ENCODE data around the gene MEIS2.

MEIS2 gene

DNA sequence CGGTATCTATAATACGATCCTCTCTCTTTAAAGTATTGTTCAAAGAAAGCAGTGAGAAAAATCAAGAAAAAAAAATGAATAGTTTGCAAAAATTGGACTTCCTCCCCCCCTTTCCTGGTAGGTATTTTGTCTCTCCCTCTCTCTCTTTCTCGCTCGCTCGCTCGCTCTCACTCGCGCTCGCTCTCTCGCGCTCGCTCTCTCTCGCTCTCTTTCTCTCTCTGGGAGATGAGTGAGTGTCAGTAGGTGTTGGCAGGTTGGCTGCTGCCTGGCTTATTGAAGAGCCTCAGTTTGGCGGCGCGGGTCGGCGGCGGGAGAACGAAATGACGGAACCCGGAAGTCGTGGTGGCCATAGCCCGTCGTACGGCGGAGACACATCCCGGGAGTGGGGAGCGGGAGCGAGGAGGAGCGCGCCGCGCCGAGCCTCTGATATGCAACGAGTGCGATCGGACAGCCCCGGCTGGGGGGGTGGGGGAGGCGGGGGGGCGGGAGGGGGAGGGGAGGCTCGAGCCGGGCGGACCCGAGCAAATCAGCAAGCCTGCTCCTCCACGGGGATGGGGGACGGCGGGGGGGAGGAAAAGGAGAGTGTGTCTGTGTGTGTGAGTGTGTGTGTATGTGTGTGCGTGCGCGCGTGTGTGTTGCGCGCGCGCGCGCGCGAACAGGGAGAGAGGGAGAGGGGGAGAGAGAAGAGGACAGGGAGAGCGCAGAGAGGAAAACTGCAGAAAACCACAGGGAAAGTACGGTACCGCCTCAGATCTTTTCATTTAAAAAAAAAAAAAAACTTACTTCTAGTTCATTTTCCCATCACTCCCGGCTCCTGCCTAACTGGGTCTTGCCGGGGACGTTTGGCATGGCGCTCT lies at the start of gene MEIS2:
TSS of gene MEIS2 (minus strand) at position 441 of the 857 bp plus-strand sequence. CDS start 1,083 bp downstream, outside the sequence.
- DNase-seq: peak; percentile 69

DNA sequence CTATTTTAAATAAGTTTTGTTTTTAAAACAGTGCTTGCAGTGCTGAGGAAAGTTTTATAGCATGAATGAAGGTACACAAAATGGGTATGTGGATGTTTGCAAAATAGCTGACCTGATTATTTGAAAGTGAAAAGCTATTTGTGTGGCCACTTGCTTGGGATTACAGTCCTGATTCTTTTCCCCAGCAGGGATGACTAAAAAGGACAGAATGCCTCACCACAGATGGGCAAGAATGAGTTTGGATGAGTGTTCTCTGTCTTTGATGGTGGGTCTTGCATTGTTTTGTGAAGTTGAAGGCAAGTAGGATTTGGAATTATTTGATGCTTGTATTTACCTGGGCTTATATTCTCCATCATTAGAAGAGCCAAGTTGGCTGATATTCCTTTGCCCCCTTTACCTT lies 48.8 kb upstream of the MEIS2 start:
- DNase-seq: no peak

DNA sequence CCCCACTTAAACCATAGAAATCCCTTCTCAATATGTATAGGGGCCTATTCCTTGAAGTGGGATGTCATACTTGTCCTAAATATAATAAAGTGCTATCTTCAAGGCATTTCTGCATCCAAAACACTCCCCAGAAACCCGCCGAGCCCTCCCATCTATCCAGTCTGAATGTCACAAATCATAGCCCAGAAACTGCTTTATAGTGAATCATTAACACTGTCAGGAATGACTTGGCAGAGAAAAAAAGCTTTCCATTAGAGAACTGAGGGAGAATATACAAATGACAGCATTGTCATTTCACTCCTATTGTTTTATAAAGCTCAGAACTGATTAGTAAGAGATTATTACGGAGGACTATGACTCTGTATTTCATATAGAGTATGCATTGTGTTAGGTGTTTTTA lies 48.4 kb upstream of the MEIS2 start:
- no peak for DNase-seq

DNA sequence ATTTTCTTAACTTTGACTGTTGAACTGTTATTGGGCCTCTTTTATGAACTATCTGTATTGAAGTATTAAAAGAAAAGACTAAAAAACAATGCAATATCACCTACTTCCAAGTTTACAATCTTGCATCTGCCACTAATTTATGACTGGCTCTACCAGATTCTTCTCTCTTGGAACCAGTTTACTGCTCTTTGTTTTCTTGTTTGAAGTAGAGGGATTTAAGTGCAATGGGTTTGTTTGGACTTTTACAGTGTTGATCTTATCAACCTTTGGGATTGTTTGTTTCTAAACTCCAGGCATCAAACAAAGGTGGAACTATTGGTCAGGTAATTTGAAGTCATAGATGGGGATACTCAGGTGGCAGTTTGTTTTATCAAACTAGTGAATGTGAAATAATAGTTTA lies 43.0 kb upstream of the MEIS2 start:
- no peak for DNase-seq

DNA sequence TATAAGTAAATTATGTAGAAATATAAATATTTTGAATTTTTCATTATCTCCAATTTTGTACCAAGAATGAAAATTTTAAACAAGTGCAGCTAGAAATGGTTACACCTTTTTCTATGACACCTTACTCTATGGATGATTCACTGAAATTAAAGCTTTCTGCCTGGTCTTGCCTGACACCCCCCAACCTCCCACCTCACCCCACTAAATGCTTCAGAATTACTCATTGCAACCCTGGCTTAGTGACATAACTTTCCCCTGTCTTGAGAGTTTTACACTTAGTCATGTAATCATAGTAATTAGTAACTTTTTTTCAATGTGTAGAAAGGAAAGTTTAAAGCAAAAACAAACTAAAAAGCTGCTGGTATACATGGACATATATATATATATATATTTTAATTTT lies 42.0 kb upstream of the MEIS2 start:
- DNase-seq: no peak

DNA sequence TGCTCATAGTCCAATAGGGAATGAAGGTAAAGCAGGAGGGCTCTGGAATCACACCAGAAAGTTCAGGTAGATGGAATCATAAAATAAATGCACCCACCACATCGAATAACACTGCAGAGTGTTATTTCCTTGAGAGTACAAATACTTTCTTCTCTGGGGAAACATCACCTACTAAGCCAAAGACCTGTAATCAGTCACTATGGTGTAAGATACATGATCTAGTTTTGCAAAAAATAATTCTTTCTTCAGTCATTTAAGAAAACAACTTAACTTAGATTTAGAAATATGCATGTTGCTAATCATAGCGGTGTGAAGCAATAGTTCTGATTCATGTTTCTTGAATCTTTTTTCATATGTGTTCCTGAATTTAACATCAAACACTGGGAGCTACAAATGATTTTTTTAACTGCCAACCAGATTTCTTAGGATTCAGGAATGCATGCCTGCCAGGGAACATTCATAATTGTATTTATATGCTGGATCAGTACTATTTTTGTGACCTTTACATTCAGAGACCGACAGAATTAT lies 40.2 kb upstream of the MEIS2 start:
- DNase-seq: no peak

DNA sequence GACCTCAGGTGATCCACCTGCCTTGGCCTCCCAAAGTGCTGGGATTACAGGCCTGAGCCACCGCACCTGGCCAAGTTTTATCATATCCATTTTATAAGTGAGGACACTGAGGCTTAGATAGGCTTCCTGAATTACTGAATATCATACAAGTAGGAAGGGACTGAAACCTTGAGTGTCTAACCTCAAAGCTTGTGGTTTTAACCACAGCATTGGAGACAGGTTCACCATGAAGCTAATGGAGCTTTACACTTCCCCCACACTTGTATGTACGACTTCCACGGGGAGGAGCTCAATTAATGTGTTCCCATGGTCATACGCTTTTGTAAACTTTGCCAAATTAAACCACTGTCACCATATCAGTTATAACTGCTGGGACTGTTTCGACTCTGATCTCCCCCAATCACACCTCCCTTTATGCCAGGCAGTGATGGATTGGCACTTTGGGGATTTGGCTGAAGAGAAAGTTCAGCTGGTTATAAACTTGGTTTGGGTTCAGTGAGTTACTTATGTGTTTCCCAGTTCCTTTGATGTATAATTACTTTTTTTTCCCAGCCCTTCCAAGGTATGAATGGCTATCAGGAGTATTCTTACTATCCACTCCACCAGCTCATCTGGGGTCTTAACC lies 38.4 kb upstream of the MEIS2 start:
- DNase-seq: no peak

DNA sequence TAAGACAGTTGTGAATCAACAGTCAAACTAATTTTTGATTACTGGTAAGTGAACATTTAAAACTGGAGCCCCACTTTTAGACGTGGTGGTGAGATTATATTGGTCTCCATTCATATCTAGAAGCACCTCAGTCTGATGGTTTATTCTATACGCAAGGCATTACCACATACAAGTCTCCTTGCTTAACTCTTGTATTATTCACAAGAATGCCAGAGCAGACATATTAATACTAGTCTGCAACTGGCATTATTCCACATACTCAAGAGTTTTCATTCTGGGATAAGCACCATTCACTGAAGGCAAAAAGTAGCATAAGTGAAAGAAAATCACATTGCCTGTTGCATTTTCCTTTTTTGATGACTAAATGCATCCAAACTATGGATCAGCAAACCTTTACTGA lies 36.9 kb upstream of the MEIS2 start:
- no peak for DNase-seq

DNA sequence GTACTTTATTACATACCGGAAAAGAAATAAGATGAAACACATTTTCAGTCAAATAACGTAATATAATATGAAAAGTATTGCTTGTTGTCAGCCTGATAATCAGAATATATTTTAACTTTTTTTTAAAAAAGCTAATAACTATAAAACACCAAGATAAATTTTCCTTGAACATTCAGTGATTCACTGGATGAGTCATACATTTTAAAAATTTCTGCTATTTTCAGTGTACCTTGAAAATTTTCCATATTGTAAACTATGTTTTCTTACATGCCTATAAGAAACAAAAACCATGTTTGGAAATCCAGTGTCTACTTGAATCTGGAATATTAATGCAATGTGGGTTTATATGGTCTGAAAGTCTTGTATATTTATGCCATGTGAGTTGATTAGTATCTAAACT lies 36.3 kb upstream of the MEIS2 start:
- no peak for DNase-seq

DNA sequence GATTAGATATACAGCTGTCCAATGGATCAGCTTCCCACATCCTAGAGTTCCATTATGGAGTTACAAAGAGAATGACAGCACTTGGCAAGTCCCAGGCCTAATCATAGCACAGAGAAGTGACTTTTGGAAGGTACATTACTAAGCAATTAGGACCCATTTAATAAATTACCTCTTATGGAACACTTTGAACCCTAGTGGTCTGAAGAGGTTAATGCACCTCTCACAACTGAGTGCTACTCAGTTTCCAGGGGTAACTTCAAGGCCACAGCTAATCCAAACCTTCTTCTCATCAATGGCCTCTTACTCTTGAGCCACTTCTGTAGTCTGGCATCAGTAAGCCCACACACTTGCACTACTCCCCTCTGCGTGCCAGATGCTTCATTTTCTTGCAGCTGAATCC lies 34.9 kb upstream of the MEIS2 start:
- peak; percentile 63 for DNase-seq

DNA sequence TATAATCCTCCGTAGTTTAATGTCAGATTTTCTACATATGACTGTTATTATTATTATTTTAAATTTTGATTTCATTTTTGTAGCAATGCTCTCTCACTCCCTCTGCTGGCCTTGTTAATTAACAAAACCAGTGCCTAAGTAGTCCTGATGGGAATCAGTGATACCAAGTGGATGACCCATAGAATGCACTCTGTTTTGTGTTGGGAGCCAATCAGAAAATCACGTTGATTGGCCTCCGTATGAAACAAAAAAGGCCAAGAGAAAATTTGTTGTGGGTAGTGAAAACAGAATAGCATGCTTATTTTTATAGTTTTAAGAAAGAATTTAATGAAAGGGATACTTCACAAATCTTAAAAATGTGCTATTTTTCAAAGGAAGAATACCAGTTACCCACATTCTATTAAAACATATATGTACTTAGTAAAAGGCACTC lies 34.4 kb upstream of the MEIS2 start:
- DNase-seq: no peak

DNA sequence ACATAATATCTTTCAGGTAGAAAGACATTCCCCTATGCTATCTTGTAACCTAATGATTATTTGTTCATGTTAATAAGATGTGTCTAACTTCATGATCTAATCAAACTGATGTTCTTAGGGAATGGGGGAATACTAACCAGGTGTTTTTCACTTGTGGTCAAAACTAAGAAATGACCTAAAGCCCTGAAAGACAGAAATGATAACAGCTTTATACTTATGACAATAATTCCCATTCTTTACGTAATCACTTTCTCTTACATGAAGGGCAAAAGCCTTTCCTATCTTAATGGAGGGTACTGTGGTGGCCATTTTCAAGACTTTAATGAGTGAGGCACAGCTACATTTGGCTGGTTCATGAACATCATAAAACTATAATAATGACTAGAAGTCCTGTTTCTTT lies 33.9 kb upstream of the MEIS2 start:
- DNase-seq: no peak

DNA sequence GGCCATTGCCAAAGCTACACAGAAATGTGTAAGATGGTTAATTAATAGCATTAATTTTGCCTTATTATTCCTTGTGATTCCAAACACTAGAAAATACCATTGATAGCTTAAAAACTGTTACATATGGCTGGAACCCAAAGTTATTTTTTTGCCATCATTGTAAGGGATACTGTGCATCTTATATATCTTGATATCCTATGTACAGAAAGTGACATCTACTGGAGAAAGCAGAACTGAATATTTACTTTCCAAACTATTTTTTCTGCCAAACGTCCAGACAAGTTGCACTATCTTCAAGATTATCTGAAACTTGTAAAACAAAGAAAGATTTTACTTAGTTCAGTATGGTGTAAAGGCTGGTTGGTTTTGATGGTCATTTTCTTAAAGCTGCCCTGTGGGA lies 33.3 kb upstream of the MEIS2 start:
- no peak for DNase-seq

DNA sequence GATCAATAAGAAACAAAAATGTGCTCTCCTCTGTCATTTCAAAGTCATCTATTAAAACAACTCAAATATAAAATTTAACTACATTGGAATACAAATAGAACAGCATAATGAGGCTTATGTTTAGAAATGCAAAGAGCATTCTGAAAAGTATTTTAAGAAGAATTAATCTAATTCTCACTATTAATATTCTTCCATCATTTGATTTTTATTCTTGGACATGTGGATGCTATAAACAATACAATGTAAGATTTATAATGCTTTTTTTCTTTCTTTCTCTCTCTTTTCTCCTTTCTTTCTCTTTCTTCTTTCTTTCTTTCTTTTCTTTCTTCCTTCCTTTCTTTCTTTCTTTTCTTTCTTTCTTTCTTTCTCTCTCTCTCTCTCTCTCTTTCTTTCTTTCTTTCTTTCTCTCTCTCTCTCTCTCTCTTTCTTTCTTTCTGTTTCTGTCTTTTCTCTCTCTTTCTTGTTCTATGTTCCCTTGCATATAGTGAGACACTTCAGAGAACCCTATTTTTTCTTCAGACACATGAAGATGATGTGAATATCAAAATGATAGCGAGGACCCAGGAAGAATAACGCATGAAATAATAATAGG lies 32.6 kb upstream of the MEIS2 start:
- no peak for DNase-seq

DNA sequence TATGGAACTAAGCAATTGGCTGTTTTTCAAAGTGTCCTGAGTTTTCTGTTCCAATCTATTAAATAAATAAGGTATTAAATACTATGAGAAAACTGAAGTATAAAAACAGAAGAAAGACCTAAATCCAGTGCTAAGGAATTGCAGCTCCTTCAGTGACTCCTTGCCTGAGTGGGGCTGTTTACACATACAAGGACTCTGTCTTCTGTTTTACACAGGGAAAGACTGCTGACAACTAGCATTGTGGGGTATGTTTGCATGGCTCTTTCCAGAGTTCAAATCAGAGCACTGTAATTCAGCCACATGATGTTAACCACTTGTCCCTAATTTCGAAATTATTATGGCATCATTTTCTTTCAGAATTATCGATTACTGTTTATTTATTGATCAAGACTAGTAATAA lies 31.3 kb upstream of the MEIS2 start:
- DNase-seq: no peak

DNA sequence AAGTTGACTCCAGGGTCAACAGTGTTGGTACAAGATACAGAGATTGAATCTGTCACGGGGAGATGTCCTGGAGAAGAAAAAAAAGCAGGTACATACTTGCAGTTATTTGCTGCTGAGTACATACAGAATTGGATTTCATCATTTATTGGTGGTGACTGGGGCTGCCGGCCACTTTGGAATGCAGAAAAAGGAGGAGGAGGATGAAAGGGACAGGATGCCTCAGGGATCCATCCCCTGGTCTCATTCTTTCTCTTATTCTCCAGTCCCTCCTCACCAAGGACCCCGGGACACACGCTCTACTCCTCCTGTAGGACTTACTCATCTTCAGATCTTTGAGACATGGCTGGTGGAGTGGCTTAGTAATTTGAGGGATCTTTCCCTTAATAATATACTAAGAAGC lies 30.0 kb upstream of the MEIS2 start:
- no peak for DNase-seq

DNA sequence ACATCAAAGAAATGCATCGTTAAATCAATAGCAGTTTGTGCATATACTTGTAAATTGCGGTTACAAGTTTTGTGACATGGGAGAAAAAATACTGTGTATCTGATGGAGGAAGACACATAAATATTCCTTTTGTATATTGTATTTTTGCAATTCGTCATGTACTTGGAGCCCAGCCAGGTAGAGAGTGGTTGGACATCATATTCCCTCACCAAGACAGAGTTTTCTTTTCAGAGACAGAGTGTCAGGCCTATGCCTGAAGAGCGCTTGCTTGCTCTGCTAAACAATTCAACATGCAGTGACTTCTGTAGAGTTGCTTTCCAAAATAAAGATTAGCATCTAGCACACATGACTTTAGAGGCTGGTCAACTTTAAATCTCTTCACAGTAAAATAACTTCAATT lies 24.8 kb upstream of the MEIS2 start:
- DNase-seq: no peak

DNA sequence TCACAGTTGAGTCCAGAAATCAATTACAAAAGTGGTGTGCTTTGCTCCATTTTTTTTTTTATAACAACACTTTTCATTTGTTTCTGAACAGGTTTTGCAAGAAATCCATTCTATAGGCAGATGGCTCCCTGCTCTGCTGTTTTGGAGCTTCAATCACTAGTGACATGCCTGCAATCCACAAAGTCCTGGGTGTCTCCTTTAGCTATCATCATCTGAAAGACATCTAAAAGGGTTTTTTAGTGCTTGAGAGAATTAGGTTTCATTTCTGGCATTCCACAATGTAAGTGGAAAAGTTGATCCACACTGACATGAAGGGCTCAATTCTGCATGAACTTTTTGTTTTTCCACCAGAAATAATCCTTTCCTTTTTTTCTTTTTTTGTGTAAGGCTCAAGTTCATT lies 24.0 kb upstream of the MEIS2 start:
- DNase-seq: no peak

DNA sequence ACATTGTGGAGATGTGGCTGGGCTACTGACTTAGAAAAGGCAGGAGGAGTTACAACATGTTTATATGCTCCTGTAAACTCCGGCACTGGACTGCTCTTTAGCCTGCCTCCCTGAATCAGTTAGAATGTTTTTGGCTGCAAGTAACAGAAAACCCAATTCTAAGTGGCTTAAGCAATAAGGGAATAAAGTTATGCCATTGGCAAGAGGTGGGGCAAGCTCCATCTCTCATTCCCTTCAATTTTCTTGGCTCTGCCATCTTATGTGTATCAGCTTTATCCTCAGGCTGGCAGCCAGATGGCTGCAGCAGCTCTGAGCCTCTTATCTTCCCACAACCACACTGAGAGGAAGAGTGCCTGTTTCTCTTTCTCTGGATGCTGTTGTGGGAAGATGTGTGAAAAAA lies 22.4 kb upstream of the MEIS2 start:
- DNase-seq: no peak

DNA sequence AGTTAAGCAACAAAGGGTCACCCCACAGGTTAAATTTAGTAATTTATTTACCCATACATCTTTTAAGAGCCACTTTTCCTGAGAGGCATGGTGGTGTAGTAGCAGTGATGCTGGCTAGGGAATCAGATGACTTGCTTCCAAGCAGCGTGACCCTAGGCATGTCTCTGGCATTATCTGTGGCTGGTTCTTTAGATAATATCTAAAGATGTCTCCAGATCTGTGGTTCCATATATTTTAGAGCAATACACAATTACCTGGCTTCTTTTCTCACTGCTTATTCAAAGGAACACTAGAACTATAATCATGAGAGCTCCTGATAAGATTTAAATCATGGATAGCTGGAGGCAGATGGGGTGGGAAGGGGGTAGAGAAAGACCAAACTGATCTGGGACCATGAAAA lies 21.1 kb upstream of the MEIS2 start:
- DNase-seq: no peak

DNA sequence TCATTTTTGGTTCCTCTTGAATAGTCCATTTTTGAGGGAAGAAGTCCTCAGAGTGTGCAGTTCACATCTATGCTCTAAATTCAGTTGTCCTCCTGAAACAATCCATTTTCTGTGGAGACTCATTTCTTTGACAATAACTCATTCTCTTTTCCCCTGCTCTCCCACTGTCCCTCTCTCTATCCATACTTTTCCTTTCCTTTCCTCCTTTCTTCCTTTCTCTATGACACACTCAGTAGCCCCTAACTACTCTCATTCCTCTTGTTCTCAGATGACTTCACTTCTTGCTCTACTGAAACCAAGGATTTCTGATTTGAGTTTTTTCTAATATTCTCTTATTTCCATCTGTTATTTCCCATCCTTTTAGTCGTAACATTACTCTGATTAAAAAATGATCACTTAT lies 16.7 kb upstream of the MEIS2 start:
- DNase-seq: no peak

DNA sequence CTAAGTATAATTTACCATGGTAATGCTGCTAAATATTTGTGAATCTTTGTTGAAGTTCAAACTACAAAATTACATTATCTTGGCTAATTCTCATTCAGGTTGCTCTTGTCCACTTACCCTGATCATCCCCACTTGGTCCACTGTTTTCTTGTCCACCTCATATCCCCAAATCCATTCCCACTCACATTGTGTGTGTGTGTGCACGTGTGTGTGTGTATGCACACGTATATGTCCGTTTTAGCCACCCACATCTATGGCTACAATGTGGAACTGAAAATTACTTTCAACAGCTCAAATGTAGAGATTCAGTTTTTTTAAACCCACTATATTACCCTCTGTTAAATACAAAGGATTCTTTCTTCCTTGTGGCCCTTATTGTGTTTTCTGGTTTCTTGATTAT lies 15.2 kb upstream of the MEIS2 start:
- no peak for DNase-seq

DNA sequence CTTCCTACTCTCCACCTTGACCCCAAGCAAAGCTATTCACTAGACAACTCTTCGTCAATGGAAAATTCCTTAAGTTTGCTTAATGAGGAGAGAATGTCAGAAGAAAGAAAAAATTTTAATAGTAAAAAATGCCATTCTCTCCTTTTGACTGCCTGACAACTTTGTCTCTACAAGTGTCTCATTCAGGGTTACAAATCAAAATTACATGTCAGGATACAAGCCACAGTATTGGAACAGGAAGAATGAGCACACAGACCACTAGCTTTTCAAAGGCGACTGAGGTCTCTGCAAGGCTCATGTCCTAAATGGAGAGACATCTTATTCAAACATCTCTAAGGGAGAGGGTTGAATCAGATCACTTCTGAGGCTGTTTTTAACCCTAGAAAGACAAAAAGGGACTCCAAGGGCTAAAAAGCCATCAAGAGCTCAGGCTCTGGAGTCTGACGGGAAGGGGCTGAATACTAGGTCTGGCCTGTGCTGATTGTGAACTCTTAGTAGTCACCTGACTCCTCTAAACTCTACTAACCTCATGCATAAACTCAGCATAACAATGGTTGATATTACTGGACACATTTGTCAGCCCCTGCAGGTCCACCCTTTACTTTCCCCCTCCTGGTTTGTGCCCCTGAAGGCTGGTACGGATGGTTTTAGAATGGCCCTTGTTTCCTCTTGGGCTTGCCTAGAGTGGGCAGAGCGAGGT lies 12.8 kb upstream of the MEIS2 start:
- DNase-seq: no peak
